Right renal pelvis (tissue), 4 donors: ENCODE results near the gene IL11. TPM values are rescaled to one million over a fixed set of nuclear protein-coding genes. Genes with fewer than 3 reads are reported as not detected.

Experiments
- DNase-seq, 4 donors: peaks; one replicate each; pipeline ENCODE4 v3.0.0-alpha.2; 2013; ENCODE audit warnings: low read depth in 4 of 4, low spot score in 3 of 4, missing footprints in 1 of 4
- polyA plus RNA-seq, 4 donors: library from polyadenylated mRNA; unstranded; fragments of 120-200 nt; gene quantifications; one replicate each; pipeline ENCODE4 v1.2.1, GENCODE V29; 2013; ENCODE audit not compliant: insufficient read length in 4 of 4

The IL11 gene
- polyA plus RNA-seq, 4 donors, result 1.0 to 1.8 (median 1.5) TPM

DNA sequence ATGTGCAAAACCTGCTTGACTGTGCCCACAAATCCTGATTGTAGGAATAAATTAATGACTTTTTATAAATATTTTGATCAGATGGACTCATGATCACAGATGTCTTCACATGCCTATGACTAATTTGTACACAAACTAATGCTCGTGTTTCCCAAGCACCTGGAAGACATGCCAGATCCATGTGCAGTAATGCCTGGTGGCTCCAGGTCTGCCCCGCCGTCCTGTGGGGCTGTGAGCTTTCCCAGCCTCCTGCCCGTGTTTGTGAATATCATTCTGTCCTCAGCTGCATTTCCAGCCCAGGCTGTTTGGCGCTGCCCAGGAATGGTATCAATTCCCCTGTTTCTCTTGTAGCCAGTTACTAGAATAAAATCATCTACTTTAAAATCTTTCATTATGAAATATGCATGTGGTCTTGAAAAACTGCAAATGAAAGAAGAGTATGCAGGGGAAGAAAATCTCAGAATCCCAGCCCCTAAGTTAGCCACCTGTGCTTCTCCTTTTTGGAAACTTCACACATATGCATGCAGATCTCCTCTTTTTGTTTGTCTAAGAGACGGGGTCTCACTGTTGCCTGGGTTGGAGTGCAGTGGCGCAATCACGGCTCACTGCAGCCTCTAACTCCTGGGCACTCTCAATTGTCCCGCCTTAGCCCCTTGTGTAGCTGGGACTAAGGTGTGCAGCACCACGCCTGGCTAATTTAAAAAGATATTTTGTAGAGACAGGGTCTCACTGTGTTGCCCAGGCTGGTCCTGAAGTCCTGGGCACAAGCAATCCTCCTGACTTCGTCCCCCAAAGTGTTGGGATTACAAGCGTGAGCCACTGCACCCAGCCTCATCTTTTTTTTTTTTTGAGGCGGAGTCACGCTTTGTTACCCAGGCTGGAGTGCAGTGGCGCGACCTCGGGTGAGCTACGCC, 21.7 kb upstream of the IL11 start:
- no peak for DNase-seq

DNA sequence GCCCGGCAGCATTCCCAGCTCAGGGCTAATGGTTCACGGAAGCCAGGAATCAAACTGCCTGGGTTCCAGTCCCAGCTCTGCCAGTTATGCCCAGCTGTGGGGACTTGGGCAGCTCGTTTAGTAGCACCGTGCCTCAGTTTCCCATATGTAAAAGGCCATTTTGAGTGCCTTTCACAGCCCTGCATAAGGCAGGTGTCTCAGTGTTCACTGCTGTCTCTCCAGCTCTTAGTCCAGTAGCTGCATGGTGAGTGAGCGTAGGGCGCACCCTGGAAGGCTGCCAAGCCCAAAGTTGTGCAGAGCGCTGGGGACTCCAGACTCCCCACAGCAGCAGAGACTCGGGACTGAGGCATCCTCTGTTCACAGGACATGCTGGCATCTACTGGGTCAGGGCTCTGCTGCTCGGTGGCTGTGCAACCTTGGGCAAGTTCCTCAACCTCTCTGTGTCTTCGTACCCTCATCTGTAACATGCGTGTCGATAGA, 21.0 kb upstream of the IL11 start:
- no peak for DNase-seq

DNA sequence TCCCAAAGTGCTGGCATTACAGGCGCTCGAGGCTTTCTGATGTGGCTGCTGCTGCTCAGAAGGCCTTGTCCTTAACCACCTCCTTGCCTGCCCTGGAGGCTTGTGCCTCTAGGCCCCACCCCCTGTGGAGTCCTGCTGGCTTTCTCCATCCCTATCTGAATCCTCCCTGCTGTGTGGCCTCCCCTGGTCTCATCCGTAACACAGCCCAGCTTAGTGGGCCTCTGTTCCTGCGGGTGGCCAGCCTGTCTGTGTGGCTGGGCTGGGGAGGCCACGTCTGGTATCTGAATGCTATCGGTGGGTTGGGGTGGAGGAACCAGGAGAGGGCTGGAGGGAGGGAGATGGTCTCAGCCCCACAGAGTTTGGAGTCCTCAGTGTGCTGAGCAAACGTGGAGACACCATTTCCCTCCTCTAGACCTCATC, 20.2 kb upstream of the IL11 start:
- DNase-seq, result no peak

DNA sequence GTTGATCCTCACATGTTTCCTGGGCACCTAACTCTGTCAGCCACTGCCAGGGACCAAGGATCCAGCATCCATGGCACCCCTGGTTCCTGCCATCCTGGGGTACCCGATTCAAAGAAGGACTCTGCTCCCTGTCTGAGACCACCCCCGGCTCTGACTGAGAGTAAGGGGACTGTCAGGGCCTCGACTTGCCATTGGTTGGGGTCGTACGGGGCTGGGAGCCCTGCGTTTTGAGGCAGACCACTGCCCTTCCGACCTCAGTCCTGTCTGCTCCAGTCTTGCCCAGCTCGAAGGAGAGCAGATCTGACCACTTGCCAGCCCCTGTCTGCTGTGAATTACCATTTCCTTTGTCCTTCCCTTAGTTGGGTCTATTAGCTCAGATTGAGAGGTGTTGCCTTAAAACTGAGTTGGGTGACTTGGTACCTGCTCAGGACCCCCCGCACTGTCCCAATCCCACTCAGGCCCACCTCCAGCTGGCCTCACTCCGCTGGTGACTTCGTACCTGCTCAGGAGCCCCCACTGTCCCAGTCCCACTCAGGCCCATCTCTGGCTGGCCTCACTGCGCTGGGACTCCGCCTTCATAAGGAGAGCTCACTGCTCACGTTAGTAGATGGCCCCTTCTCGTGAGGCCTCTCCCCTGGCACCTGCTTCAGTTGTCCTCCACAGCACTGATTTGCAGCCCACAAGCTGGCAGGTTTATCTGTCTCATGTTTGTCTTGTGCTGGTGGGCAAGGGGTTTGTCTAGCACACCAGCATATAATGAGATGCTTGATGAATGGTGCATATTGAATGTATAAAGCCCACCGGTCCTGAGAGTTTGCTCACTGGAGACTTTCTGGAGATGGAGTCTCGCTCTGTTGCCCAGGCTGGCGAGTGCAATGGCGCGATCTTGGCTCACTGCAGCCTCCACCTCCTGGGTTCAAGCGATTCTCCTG, 19.4 kb upstream of the IL11 start:
- no peak for DNase-seq

DNA sequence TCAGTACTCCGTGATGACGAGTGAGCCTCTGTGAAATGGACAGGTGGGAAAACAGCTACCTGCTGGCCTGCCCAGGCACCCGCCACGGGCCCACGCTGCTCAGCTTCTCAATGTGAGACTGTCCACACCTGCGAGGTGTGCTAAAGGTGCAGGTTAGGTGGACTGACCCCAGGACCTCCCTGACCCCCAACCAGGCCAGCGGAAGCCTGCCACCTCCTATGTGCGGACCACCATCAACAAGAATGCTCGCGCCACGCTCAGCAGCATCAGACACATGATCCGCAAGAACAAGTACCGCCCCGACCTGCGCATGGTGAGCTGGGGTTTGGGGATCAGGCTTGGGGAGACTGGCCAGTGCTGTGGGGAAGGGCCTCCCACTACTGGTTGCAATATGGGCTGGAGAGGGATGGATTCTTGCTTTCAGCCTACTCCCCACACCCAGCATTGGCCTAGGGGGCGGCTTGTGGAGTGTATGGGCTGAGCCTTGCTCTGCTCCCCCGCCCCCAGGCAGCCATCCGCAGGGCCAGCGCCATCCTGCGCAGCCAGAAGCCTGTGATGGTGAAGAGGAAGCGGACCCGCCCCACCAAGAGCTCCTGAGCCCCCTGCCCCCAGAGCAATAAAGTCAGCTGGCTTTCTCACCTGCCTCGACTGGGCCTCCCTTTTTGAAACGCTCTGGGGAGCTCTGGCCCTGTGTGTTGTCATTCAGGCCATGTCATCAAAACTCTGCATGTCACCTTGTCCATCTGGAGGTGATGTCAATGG, 17.7 kb upstream of the IL11 start:
- no peak for DNase-seq

DNA sequence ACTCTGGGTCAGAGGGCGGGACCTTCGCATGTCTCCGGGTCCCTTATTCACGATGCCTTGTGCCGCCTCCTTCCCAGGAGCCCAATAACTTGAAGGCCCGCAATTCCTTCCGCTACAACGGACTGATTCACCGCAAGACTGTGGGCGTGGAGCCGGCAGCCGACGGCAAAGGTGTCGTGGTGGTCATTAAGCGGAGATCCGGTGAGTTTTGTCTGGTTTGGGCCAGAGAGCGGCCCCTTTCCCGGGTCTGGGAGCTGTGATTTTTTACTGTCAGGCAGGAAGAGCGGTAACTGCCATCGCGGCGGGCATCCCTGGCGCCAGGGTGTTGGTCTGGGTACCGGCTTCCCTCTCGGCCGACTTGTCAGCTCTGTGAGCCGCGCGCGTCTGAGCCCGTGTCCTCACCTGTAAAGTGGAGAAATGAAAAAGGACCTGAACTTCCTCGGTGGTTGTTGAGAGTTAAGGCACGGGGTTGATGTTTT, 16.3 kb upstream of the IL11 start:
- DNase-seq, result no peak

DNA sequence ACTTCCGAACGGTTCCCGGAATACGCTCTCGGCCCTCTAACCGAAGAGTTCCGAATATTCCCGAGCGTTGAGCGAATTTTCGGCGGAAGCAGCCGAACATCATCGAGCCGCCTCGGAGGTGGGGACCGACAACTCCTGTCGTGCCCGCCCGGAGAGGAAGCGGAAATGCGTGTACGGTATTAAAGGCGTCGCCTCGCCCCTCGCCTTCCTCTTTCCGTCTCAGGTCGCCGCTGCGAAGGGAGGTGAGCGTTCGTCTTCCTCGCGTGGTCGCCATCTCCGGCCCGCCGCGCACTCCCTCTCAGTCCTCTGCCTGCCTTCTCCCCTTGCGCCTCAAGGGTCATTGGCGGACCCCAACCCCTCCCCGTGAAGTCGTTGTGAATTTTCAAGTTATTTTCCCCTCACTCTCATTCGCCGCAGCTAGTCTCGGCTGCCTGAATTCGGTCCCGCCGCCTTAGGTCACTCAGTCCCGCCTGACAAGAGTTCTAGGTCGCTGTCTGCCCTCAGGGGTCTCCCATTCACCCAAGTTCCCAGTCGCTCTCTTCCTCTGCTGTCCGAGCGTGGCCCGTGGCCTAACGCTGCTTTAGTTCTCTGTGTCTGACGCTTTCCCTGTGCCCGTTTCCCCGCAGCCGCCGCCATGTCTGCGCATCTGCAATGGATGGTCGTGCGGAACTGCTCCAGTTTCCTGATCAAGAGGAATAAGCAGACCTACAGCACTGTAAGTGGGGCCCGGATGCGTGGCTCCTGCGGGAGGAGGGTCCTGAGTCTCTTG, 15.6 kb upstream of the IL11 start, which contains the start of gene RPL28:
RPL28 (plus strand) TSS at position 209 of the 769 bp plus-strand sequence; CDS start at position 635, 426 bp downstream.
- DNase-seq, result peak; percentile 97 to 99 (median 98)

DNA sequence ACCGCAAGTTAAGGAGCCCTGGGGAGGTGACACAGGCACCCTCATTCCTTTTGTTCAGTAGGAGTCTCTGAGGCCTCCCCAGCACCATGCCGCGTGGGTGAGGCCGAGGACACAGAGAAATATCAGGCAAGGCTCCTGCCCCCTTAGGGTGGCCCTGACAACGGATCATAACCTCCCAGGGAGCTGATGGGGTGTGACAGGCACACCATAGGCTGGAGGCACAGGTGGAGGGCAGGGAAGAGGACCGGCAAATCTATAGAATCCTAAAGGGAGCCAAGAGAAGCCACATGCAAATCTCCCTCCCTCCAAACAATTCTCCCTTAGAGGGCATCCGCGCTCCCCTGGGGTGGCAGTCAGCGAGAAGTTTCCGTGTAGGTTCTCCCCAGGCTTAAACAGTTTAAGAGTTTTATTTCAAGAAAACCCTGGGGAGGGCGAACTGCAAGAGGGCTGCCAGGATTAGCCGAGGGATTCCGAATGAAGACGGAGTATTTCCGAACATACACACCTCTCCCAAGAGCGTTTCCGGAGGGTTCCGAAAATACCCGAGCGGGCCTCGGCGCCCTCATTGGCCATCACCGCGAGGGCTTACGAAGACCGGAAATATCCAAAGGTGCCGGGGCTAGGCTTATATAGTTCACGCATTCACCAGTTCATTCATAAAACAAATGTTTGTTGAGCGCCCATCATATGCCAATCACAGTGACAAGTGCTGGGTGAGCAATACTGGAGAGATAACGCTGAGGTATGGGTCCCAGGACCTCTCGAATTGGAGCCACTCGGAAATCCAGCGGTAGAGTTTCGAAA, 14.9 kb upstream of the IL11 start:
- peak; percentile 90 to 95 (median 92) for DNase-seq

DNA sequence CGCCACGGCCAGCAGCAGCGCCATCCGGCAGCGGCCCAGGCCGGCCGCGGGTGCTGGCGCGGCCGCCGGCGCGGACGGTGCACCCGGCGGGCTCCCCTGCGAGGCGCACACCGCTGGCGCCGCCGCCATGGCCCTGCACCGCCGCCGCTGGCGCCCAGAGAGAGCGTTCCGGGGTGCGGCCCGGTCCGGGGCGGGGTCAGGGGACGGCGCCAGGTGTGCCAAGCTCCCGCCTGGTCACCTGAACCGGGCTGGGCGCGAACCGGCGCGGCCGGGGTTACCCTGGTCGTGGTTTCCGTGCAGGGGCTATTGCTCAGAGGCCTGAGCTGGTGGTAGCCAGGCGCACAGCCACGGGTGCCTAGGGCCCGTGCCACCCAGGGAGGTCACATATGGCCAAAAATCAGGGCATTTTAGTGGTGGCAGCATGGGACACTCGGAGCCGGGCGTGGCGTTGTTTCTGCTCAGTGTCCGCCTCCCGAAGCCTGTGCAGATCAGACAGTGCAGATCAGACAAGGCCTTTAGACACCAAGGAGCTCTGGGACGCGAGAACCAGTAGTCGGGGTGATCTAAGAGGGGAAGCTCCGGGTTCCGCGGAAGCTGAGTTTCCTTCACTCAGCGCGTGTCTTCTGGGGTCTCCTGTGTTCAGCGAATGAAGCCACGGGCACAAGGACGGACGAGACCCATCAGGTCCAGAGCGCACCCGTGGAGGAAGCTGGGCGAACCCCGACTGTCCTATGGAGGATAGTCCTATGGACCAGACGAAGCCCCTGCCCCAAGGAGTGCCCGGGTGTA, 14.1 kb upstream of the IL11 start, which contains the start of gene TMEM238:
TMEM238 (minus strand) TSS at position 162 of the 789 bp plus-strand sequence; CDS start at position 129, 33 bp downstream.
- no peak for DNase-seq

DNA sequence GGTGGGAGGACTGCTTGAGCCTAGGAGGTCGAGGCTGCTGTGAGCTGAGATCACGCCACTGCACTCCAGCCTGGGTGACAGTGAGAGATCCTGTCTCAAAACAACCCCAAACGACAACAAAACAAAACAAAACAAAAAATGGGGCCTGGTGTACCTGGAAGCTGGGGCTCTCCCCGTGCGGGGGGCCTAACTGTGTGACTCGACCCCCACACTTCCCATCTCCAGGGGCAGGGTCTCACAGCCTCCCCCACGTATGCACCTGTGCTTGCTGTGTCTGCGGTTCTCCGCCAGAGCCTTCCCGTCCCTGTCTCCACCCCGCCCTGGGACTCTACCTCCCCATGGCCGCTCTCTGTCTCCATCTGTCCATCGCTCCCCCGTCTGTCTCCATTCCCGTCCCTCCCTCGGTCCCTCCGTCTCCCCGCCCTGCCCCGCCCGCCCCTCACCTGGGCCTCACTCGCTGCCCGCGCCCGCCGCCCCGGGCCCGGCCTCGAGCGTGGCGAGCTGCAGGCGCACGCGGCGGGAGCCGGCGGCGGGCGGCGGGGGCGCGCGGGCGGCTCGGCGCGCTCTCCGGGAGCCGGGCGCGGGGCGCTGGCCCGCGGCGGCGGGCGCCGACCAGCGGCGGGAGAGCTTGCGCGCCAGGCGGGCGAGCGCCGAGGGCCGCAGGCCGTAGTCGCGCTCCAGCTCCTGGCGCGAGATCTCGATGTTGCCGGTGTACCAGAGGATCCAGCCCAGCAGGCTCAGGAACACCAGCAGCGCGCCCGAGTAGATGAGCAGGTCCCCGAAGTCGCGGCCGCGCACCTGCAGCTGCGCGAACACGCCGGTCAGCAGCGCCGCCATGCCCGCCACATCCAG, 13.2 kb upstream of the IL11 start:
- DNase-seq, result peak in 1 of 4 donors; percentile 51

DNA sequence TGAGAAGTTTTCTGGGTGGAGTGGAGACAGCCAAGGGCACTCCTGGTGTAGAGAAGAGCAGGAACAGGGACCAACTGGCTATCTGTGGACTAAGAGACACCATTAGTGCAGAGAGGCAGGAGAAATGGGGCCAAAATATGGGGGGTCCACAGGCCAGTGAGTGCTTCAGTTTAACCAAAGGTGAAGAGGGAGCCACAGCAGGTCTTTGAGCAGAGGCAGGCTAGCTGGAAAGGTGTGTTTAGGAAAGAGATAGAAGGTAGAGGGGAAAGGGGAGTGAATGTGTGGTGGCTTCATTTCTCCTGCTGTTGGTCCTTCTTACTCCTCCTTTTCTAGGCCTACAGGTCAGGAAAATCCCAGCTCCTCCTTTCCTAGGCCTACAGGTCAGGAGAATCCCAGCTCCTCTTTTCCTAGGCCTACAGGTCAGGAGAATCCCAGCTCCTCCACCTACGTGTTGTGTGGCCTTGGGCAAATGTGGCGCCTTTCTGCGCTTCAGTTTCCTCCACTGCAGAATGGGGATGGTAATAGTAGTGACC, 12.3 kb upstream of the IL11 start:
- no peak for DNase-seq

DNA sequence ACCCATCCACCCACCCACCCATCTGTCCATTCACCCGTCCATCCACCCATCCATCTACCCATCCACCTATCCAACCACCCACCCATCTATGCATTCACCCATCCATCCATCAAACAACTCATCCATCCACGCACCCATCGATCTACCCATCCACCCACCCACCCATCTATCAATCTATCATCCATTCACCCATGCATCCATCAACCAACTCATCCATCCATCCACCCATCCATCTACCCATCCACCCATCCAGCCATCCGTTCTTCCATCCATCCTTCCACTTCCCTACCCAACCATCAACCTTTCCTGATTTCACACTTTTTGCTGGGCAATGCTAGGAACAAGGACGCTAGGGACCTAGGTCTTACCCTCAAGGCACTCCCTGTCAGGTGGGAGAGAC, 11.8 kb upstream of the IL11 start:
- no peak for DNase-seq

DNA sequence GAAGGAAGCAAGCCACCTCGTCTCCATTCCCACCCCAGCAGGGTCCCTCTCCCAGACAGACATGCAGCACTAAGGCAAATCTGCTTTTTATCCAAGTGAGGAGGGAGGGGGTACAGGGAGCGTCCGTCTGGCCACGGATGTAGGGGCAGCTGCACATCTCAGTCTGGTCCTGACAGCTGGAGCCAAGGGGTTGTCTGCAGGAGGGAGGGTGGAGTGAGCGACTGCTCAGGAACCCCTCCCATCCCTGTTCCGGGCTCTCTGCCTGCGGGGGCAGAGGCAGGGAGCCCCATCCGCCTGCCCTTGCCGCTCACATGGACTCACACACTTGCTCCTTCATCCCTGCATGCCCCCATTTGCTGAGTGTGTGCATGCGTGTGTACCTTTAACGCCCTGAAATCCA, 8.9 kb upstream of the IL11 start:
- DNase-seq, result no peak

DNA sequence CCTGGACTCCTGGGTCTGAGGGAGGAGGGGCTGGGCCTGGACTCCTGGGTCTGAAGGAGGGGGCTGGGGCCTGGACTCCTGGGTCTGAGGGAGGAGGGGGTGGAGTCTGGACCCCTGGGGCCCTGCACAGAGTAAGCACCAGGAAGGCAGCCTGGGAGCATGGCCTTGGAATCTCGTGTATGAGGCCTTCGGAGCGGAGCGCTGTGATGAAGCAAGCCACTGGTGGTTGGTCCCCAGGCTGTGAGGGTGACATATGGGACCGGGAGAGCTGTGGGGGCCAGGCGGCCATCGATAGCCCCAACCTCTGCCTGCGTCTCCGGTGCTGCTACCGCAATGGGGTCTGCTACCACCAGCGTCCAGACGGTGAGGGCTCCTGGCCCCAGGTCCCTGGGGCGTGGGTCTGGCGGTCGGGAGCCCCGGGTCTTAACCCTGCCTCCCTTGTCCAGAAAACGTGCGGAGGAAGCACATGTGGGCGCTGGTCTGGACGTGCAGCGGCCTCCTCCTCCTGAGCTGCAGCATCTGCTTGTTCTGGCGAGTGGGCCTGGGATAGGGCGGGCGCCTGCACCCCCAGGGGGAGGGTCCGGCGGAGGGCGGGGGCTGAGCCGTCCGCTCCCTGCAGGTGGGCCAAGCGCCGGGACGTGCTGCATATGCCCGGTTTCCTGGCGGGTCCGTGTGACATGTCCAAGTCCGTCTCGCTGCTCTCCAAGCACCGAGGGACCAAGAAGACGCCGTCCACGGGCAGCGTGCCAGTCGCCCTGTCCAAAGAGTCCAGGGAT, 7.3 kb upstream of the IL11 start:
- DNase-seq, result no peak

DNA sequence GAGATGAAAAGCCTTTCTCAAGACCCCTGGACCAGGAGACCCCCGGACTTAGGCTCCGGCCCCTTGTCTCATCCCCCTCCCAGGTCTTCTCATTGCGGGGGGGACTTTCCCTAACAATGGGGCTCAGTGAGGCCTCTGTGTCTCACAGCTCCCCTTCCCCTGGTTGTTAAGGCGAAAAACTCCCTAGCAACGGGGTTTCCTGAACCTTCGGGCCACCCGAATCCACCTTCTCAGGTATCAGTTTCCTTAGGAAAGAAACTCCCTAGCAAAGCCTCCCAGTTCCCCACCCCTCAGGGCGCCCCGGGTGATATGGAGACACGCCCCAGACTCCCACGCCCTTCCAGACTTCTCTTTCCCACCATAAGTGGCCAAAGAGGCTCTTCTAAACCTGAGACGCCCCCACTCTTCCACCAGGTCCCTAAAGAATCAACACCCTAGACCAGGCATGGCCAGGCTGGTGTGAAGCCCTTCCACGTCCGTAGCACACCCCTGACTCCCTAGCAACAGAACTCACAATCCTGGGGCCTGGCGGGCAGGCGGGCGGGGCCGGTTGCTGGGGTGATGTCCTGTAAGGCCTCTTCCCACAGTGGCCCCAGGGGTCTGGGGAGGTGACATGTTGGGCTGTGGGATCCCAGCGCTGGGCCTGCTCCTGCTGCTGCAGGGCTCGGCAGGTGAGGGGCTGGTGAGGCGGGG, 6.1 kb upstream of the IL11 start, which contains the start of gene TMEM190:
TMEM190 (plus strand) TSS at position 586 of the 693 bp plus-strand sequence; CDS start at position 614, 28 bp downstream.
- DNase-seq, result no peak
